K562 (cell line): ENCODE results near the gene USP6. TPM values are rescaled to one million over a fixed set of nuclear protein-coding genes. Genes with fewer than 3 reads are reported as not detected.

Experiments
- CCNT2 ChIP-seq: IDR thresholded peaks from 2 replicates; pipeline ENCODE4 v1.6.1; 2011; ENCODE audit warnings: borderline replicate concordance, low read depth, mild to moderate bottlenecking, moderate library complexity, mixed read lengths, low read length; ENCODE audit not compliant: insufficient read length; ENCODE audit errors: extremely low read depth
- CREB1 ChIP-seq, 2 experiments: sonication (generic) in 1 of 2; formaldehyde crosslinking in 1 of 2; IDR thresholded peaks; 2 replicates each; pipeline versions ENCODE4 v1.6.1 to v1.8.0; 2012 to 2022; ENCODE audit warnings: inconsistent platforms in 1 of 2, mild to moderate bottlenecking in 1 of 2, missing genetic modification reagents in 1 of 2, moderate library complexity in 1 of 2
- CTBP1 ChIP-seq: fragments of 450-650 bp; IDR thresholded peaks from 2 replicates; pipeline ENCODE4 v1.6.1; 2016; ENCODE audit warnings: borderline replicate concordance
- DIDO1 ChIP-seq: fragments of 450-650 bp; IDR thresholded peaks from 2 replicates; pipeline ENCODE4 v1.6.1; 2016; ENCODE audit warnings: low read depth, missing biosample characterization, missing genetic modification characterization
- ETV5 ChIP-seq: sonication (generic); formaldehyde crosslinking; IDR thresholded peaks from 2 replicates; pipeline ENCODE4 v1.4.0; 2020; ENCODE audit warnings: low read depth, mild to moderate bottlenecking, missing genetic modification reagents
- GTF2F1 ChIP-seq: IDR thresholded peaks from 2 replicates; pipeline ENCODE4 v1.6.1; 2011; ENCODE audit warnings: low read depth, low read length, improper control_type of control experiment
- GTF3C2 ChIP-seq: IDR thresholded peaks from 3 replicates; pipeline ENCODE4 v1.6.1; 2011; ENCODE audit warnings: borderline replicate concordance, mild to moderate bottlenecking, moderate library complexity; ENCODE audit not compliant: insufficient read length; ENCODE audit errors: extremely low read depth
- RBBP5 ChIP-seq: fragments of 200-600 bp; sonication (generic); IDR thresholded peaks from 2 replicates; pipeline ENCODE4 v1.6.1; 2012; ENCODE audit warnings: borderline replicate concordance, mild to moderate bottlenecking, low read length, control low read depth, inconsistent platforms; ENCODE audit not compliant: insufficient read depth, poor library complexity, severe bottlenecking
- SP1 ChIP-seq: sonication (generic); formaldehyde crosslinking; IDR thresholded peaks from 2 replicates; pipeline ENCODE4 v1.8.1; 2022; ENCODE audit warnings: mild to moderate bottlenecking, missing genetic modification reagents
- TAF1 ChIP-seq: IDR thresholded peaks from 2 replicates; pipeline ENCODE4 v1.6.1; 2011; ENCODE audit warnings: mild to moderate bottlenecking, low read length, moderate library complexity; ENCODE audit not compliant: insufficient read depth, control insufficient read depth, severe bottlenecking; ENCODE audit errors: extremely low read depth
- TRIM24 ChIP-seq, 2 experiments: fragments of 450-650 bp; IDR thresholded peaks; 2 replicates each; pipeline ENCODE4 v1.6.1; 2016
- ZKSCAN3 ChIP-seq: fragments of 250-450 bp; sonication (Bioruptor Pico); IDR thresholded peaks from 2 replicates; pipeline ENCODE4 v1.4.0; 2020
- ZNF143 ChIP-seq: sonication (generic); formaldehyde crosslinking; IDR thresholded peaks from 2 replicates; pipeline ENCODE4 v1.9.0; 2022; ENCODE audit warnings: mild to moderate bottlenecking, missing genetic modification reagents
- polyA plus RNA-seq, 8 experiments: library from polyadenylated mRNA; depleted of rRNA in 4 of 8; stranded (reverse) in 5 of 8; unstranded in 3 of 8; fragments of >200 nt; fragmentation: Nextera tagmentation in 2 of 8; fragmentation: Illumina TruSeq in 1 of 8; extraction: Ambion mirVana in 2 of 8; extraction: Trizol in 1 of 8; gene quantifications; 2 replicates each; pipeline versions ENCODE4 v1.2.1 to v1.2.3, GENCODE V29; 2011 to 2014; ENCODE audit warnings: inconsistent platforms in 1 of 8, missing spikeins in 1 of 8
- total RNA-seq, 7 experiments: library from RNA; depleted of rRNA in 6 of 7; stranded (reverse); fragments of >200 nt in 6 of 7; fragmentation: Illumina TruSeq in 2 of 7; extraction: Trizol in 2 of 7; gene quantifications; 2 replicates each; pipeline versions ENCODE4 v1.2.1 to v1.2.3, GENCODE V29; 2011 to 2021; ENCODE audit warnings: low replicate concordance in 1 of 7
- TF ChIP-seq, protein P1 (sequence below): fragments of 450-650 bp; IDR thresholded peaks from 2 replicates; pipeline ENCODE4 v1.6.1; 2014; ENCODE audit warnings: low read depth, mild to moderate bottlenecking, moderate library complexity, borderline replicate concordance
- TF ChIP-seq, protein P2 (sequence below): sonication (generic); formaldehyde crosslinking; IDR thresholded peaks from 2 replicates; pipeline ENCODE4 v1.9.0; 2022; ENCODE audit warnings: mild to moderate bottlenecking, missing genetic modification reagents

Gene USP6
- total and polyA plus RNA-seq, 9 of the 15 experiments (the other 6 are each of a cell fraction or from before 2014, with no cell fraction given): 0.01 to 0.09 (median 0.04) TPM; not detected in 4

DNA sequence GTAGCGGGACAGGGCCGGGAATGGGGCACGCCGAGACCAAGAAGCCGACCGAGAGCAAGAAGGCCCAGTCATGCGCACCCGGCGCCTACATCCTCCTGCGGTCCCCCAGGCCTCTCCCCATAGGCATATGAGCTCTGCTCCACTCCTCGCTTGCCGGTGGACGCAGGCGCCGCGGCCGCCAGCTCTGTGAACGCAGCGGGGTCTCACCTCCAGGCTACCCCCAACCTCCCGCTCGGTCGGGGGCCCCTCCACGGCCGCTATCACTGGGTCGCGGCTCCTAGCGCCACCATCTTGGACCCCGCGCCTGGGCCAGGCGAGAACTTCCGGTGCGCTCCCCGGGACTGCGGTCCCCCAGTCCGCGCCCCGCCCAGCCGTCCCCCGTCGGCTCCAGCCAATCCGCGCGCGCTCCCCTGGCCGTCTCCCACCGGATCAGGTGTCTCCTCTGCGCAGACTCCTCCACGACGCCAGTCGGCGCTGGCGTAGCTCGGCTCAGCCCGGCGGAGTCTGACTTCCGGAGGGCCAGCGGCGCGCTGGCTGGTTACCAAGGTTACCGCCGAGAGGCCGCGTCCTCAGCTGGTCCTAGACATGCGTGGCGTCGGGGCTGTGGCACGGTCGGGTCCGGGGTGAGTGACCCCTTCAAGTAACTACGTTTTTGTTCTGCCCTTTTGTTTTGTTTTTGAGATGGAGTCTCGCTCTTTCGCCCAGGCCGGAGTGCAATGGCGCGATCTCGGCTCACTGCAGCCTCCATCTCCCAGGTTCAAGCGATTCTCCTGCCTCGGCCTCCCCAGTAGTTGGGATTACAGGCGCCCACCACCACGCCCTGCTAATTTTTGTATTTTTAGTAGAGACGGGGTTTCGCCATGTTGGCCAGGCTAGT, 75.9 kb downstream of the USP6 start, which contains the start of gene ZNF594 (continued):
- TF ChIP-seq CCNT2 (peak; percentile 66), SP1 (CRISPR knock-in tag) (peak; percentile 76), GTF2F1 (0 out of 2 replicates have a peak, but pooled peaks have one; percentile 35), ZKSCAN3 (CRISPR knock-in tag) (no peak), TRIM24 (IDR thresholded peaks at IDR 0.05) (0 out of 4 replicates have a peak, but pooled peaks of 1 of the 2 experiments have one; percentile 39), CTBP1 (peak; percentile 73), RBBP5 (peak; percentile 63), TAF1 (peak; percentile 52), DIDO1 (tag) (0 out of 2 replicates have a peak, but pooled peaks have one; percentile 20), CREB1 (IDR thresholded peaks at IDR 0.05) (no peak), CREB1 (CRISPR knock-in tag; IDR thresholded peaks at IDR 0.05) (peak; percentile 40; the same call in 1 of the 2 replicates), GTF3C2 (no peak), ETV5 (CRISPR knock-in tag) (peak; percentile 89; the same call in 1 of the 2 replicates), ZNF143 (CRISPR knock-in tag) (no peak)
- TF ChIP-seq, protein P1, sequence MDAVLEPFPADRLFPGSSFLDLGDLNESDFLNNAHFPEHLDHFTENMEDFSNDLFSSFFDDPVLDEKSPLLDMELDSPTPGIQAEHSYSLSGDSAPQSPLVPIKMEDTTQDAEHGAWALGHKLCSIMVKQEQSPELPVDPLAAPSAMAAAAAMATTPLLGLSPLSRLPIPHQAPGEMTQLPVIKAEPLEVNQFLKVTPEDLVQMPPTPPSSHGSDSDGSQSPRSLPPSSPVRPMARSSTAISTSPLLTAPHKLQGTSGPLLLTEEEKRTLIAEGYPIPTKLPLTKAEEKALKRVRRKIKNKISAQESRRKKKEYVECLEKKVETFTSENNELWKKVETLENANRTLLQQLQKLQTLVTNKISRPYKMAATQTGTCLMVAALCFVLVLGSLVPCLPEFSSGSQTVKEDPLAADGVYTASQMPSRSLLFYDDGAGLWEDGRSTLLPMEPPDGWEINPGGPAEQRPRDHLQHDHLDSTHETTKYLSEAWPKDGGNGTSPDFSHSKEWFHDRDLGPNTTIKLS: peak; percentile 51; the same call in 1 of the 2 replicates
- TF ChIP-seq, protein P2, sequence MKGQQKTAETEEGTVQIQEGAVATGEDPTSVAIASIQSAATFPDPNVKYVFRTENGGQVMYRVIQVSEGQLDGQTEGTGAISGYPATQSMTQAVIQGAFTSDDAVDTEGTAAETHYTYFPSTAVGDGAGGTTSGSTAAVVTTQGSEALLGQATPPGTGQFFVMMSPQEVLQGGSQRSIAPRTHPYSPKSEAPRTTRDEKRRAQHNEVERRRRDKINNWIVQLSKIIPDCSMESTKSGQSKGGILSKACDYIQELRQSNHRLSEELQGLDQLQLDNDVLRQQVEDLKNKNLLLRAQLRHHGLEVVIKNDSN (CRISPR knock-in tag): peak; percentile 36; the same call in 1 of the 2 replicates
